Umbilical cord (tissue), 2 donors: Measurements from ENCODE around the gene STK16. TPM values are rescaled to one million over a fixed set of nuclear protein-coding genes. Genes with fewer than 3 reads are reported as not detected.
"Not testable (repeated sequence)": the region's sequence is repeated elsewhere in the genome, so short reads cannot be mapped to it uniquely, and the experiment has no call there.

Experiments
- DNase-seq: peaks from one replicate; pipeline ENCODE4 v3.0.0-alpha.2; 2015; ENCODE audit warnings: low spot score
- total RNA-seq: library from RNA; depleted of rRNA; stranded (reverse); fragments of >200 nt; gene quantifications from one replicate; pipeline ENCODE4 v1.2.3, GENCODE V29; 2014; ENCODE audit warnings: low replicate concordance; ENCODE audit not compliant: insufficient read depth

The STK16 gene
- 24.1 TPM for total RNA-seq

GRCh38 chr2:219245148-219245898 lies at the start of gene STK16, which contains the start of gene GLB1L:
Gene STK16, plus strand, starts transcription at chr2:219245479. Its CDS starts 521 bp downstream, at chr2:219246000.
Gene GLB1L, minus strand, starts transcription at chr2:219245444. Its CDS starts 1,871 bp downstream, at chr2:219243573.
- DNase-seq: peak; percentile 94

- no peak for DNase-seq
These were observed 47.9 kb upstream of the STK16 start for GRCh38 chr2:219197388-219197787.

GRCh38 chr2:219198974-219199373 lies 46.3 kb upstream of the STK16 start:
- no peak for DNase-seq

- no peak for DNase-seq
These were observed 45.6 kb upstream of the STK16 start for GRCh38 chr2:219199470-219200211.

- DNase-seq: not testable (repeated sequence)
These were observed 44.6 kb upstream of the STK16 start for GRCh38 chr2:219200502-219201326.

- DNase-seq: not testable (repeated sequence)
These were observed 43.9 kb upstream of the STK16 start for GRCh38 chr2:219201331-219201730.

GRCh38 chr2:219204425-219205164 lies 40.7 kb upstream of the STK16 start:
- no peak for DNase-seq

GRCh38 chr2:219205165-219205538 lies 40.1 kb upstream of the STK16 start:
- DNase-seq: no peak

GRCh38 chr2:219205981-219206327 lies 39.3 kb upstream of the STK16 start:
- no peak for DNase-seq

- peak; percentile 97 for DNase-seq
These were observed 38.7 kb upstream of the STK16 start, which contains the start of gene ZFAND2B for GRCh38 chr2:219206328-219207133. Gene ZFAND2B, plus strand, starts transcription at chr2:219206782. Its CDS starts 206 bp downstream, at chr2:219206988.

- no peak for DNase-seq
These were observed 38.0 kb upstream of the STK16 start for GRCh38 chr2:219207134-219207883.

- peak; percentile 35 for DNase-seq
These were observed 37.2 kb upstream of the STK16 start for GRCh38 chr2:219207884-219208740.

- no peak for DNase-seq
These were observed 35.8 kb upstream of the STK16 start for GRCh38 chr2:219209236-219210195.

- DNase-seq: no peak
These were observed 34.9 kb upstream of the STK16 start for GRCh38 chr2:219210196-219210885.

- DNase-seq: no peak
These were observed 34.4 kb upstream of the STK16 start for GRCh38 chr2:219210886-219211362.

- no peak for DNase-seq
These were observed 32.3 kb upstream of the STK16 start for GRCh38 chr2:219213026-219213415.
